GM18505 (cell line): ENCODE results near the gene RGS9BP.
"Not testable (repeated sequence)": the region's sequence is repeated elsewhere in the genome, so short reads cannot be mapped to it uniquely, and the experiment has no call there.

ENCODE experiments used
- ATAC-seq: cut with Tn5 transposase; IDR thresholded peaks from one replicate; pipeline ENCODE4 v1.9.1; 2021; ENCODE audit not compliant: unreplicated experiment
- POLR2A ChIP-seq: IDR thresholded peaks from 4 replicates; pipeline ENCODE4 v1.6.1; 2011; ENCODE audit warnings: borderline replicate concordance; ENCODE audit not compliant: insufficient read depth, insufficient read length; ENCODE audit errors: extremely low read depth

The RGS9BP gene

DNA sequence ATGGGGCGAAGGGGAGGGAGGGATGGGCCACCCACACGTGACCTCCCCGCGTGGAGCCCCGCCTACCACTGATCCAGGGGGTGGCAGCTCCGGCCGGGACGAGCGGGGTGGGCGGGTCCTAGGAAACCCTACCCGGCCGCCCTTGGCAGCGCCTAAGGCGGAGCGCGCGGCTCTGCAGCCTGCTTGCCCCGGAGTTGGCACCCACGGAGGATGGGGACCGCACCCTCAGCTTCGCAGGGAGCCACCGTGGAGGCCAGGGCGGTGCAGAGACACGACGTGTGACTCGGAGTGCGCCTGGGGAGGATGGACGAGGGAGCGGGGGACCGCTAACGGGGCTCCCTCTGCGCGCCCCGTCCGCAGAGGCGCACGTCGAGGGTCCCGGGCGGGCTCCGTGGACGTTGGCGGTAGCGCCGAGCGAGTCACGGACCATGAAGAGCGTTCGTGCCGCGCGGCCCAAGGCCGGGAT lies at the start of gene RGS9BP:
TSS of gene RGS9BP (plus strand) at position 129 of the 466 bp plus-strand sequence. CDS start 416 bp downstream, outside the sequence.
- no peak for TF ChIP-seq POLR2A

DNA sequence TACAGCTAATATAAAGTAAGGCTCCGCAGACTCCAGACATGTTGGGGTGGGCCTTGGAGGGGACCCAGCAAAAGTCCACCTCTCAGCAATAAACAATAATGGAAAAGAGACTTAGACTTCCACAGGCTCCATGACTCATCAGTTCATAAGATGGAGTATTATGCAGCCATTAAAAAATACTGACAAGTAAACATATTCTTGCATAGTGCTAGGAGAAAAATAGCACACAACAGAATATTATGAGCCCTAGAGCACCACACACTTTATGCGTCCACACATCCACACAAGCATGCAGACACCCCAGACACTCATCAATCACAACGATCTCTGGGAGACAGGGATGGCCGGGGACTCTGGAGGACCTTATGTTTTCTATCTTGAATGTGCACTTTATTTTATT lies 48.7 kb upstream of the RGS9BP start:
- ATAC-seq, result no peak
- no peak for TF ChIP-seq POLR2A

More for the DNA sequence above, at the start of gene RGS9BP:
- no peak for ATAC-seq

DNA sequence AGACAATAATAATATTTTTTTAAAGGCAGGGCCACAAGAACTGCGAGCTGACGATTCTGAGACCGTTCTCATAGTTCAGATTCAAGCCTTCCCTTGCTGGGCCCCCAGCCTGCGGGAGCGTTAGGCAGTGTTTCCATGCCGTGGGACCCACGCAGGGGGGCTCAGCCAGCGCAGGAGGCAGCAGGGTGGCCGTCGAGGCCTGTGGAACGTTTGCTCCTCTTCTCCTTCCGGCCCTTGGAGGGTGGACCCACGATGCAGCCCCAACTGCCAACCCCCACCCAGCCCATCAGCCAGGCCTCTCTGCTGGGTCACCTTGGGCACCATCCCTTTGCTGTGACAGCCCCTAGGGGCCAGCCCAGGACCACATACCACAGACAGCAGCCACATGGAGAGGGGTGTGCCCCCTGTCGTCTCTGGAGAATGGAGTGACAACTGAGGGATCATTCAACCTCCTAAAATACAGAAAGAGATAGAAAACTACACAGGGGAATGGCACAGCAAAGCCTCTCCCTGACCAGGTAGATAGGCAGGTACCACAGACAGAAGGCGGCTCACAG lies 47.9 kb upstream of the RGS9BP start:
- no peak for TF ChIP-seq POLR2A
- ATAC-seq, result no peak

- TF ChIP-seq POLR2A, result no peak
- ATAC-seq, result no peak
Measured at GRCh38 chr19:32630338-32630737, 45.3 kb upstream of the RGS9BP start.

DNA sequence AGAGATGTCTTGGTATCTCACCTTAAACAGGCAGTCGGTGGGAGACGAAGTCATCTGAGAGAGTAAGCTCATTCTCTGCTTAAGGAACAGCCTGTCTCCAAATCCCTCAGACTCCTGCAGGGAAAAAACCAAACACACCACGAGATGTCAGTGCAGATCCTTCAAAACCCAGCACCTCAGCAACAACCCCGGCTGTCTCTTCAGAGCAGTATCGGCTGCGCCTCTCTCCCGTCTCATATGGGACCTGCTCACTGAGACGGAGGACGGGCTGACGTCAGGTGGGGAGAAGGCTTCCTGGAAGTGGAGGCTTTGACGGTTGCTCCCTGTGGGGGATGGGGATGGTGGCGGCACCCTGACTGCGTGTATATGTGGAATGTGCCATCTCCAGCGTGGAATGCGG lies 44.3 kb upstream of the RGS9BP start:
- no peak for ATAC-seq
- no peak for TF ChIP-seq POLR2A

DNA sequence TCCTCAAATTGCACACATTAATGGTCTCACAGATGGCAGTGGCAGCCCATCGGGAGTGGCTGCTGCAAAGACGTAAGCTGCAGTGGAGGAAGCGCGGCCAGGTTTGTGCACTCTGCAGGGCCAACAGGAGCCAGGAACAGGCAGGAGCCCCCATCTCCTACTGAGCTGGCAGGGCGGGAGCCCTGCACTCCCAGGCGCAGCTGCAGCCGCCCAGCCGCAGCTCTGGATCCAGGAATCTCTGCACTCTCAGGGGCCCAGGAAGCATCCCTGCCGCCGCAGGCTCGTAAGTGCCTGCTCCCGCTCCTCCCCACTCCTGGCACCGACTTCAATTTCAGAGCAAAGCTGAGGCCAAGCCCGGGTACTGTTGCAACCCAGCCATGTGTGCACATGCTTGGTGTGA lies 38.2 kb upstream of the RGS9BP start:
- no peak for TF ChIP-seq POLR2A
- no peak for ATAC-seq

- no peak for TF ChIP-seq POLR2A
- ATAC-seq, result no peak
Measured at GRCh38 chr19:32638625-32639024, 37.0 kb upstream of the RGS9BP start.

- ATAC-seq, result no peak
- TF ChIP-seq POLR2A, result no peak
Measured at GRCh38 chr19:32642771-32643170, 32.9 kb upstream of the RGS9BP start.

DNA sequence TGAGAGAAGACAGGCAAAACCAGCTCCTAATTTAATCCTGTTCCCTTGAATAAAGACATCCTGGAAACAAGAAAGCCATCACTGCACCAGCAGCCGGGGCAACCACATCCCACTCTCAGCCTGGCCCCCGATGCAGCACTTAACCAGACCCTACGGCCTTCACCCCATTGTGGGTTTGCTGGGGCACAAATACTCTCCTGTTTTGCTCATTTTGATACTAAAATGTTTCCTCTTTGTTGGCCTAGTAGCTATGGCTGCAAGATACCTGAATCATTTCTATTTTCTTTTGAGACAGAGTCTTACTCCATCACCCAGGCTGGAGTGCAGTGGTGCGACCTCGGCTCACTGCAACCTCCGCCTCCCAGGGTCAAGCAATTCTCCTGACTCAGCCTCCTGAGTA lies 29.1 kb upstream of the RGS9BP start:
- no peak for TF ChIP-seq POLR2A
- ATAC-seq, result no peak

- ATAC-seq, result no peak
- no peak for TF ChIP-seq POLR2A
Measured at GRCh38 chr19:32647361-32647760, 28.3 kb upstream of the RGS9BP start.

DNA sequence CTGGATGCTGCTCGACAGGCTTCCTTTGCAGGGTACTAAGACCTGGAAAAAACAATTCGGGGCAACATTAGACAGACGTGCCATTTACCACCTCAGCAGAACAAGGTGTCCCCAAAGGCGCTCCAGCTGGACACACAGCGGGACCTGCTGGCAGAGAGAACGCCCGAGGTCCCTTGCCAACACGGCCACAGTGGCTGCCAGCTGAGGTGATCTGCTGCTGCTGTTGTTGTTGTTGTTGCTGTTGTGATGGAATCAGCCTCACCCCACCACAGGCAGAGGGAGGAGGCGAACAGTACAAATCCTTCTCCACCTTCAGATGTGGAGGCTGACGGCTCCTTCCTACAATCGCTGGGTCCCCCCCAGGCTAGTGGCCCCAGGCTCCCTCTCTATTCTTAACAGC lies 25.9 kb upstream of the RGS9BP start:
- no peak for ATAC-seq
- no peak for TF ChIP-seq POLR2A

GRCh38 chr19:32650671-32651070 lies 25.0 kb upstream of the RGS9BP start:
- ATAC-seq, result no peak
- no peak for TF ChIP-seq POLR2A

DNA sequence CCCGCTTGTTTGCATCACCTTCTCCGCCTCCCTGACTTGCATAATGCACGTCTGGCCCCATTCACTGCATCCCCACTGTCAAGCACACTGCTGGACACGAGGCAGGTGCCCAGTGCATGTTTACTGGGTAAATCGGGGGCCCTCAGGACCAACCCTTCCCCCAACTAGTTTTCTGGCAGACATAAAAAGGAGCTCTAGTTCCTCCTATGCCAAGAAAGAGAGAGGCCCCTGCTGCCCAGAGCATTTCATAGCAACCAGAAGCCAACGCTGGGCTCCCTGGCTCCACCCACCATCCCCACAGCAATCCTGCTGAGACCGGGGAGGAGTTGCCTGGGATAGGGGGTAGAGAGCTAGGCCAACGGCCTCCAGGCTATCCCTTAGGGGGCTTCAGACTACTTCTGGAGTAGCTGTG lies 23.9 kb upstream of the RGS9BP start:
- no peak for TF ChIP-seq POLR2A
- no peak for ATAC-seq

DNA sequence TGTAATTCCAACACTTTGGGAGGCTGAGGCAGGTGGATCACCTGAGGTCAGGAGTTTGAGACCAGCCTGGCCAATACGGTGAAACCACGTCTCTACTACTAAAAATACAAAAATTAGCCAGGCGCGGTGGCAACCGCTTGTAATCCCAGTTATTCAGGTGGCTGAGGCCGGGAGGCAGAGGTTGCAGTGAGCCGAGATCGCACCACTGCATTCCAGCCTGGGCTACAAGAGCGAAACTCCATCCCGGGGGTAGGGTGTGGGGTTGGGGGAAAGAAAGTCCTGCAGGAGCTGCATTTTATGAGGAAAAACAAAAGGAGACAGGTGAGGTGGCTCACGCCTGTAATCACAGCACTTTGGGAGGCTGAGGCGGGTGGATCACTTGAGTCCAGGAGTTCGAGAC lies 23.3 kb upstream of the RGS9BP start:
- ATAC-seq, result not testable (repeated sequence)

- no peak for TF ChIP-seq POLR2A
- ATAC-seq, result no peak
Measured at GRCh38 chr19:32652894-32653598, 22.6 kb upstream of the RGS9BP start.

DNA sequence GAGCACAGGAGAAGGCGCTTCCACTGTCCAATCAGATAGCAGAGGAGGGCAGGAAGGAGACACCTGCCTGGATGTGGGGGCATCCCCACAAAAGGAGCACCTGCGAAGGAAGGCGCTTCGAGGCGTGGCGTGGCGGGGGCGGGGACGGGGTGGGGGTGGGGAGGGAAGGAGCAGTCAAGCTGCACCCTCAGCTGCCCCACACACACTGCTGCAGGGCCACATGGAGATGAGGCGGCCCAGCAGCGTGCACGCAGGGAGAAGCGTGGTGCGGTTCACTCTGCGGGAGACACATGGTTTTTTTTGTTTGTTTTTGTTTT lies 22.1 kb upstream of the RGS9BP start:
- no peak for ATAC-seq
- no peak for TF ChIP-seq POLR2A

- ATAC-seq, result not testable (repeated sequence)
Measured at GRCh38 chr19:32656379-32656778, 19.3 kb upstream of the RGS9BP start.
